Glomerular visceral epithelial cell (primary cell): ENCODE results near the gene ONECUT1.
"Not testable (repeated sequence)": the region's sequence is repeated elsewhere in the genome, so short reads cannot be mapped to it uniquely, and the experiment has no call there.

Source experiments
- DNase-seq: peaks from one replicate; pipeline ENCODE4 v3.0.0-alpha.2; 2016; ENCODE audit errors: extremely low spot score

ONECUT1 gene

GRCh38 chr15:52790169-52790708, at the start of gene ONECUT1:
TSS of gene ONECUT1 (minus strand) at chr15:52790336. CDS start at chr15:52789884, 452 bp downstream.
- DNase-seq = peak; percentile 71

GRCh38 chr15:52834379-52834778, 44.2 kb upstream of the ONECUT1 start:
- DNase-seq = no peak

GRCh38 chr15:52824169-52824942, 34.2 kb upstream of the ONECUT1 start:
- DNase-seq = not testable (repeated sequence)

- no peak for DNase-seq
Measured at GRCh38 chr15:52822475-52822874, 32.3 kb upstream of the ONECUT1 start.

- DNase-seq = no peak
Measured at GRCh38 chr15:52819253-52819652, 29.1 kb upstream of the ONECUT1 start.

GRCh38 chr15:52815899-52816298, 25.8 kb upstream of the ONECUT1 start:
- not testable (repeated sequence) for DNase-seq

GRCh38 chr15:52808996-52809395, 18.9 kb upstream of the ONECUT1 start:
- no peak for DNase-seq

GRCh38 chr15:52808441-52808840, 18.3 kb upstream of the ONECUT1 start:
- DNase-seq = no peak

- DNase-seq = no peak
Measured at GRCh38 chr15:52806284-52806655, 16.1 kb upstream of the ONECUT1 start.

GRCh38 chr15:52805351-52806283, 15.5 kb upstream of the ONECUT1 start:
- no peak for DNase-seq

- DNase-seq = no peak
Measured at GRCh38 chr15:52804526-52805081, 14.5 kb upstream of the ONECUT1 start.

- no peak for DNase-seq
Measured at GRCh38 chr15:52803467-52804306, 13.6 kb upstream of the ONECUT1 start.

- no peak for DNase-seq
Measured at GRCh38 chr15:52803108-52803466, 13.0 kb upstream of the ONECUT1 start.

GRCh38 chr15:52802110-52802509, 12.0 kb upstream of the ONECUT1 start:
- DNase-seq = no peak

GRCh38 chr15:52801748-52802085, 11.6 kb upstream of the ONECUT1 start:
- no peak for DNase-seq

- no peak for DNase-seq
Measured at GRCh38 chr15:52800828-52801747, 11.0 kb upstream of the ONECUT1 start.

GRCh38 chr15:52799145-52799811, 9.1 kb upstream of the ONECUT1 start:
- DNase-seq = no peak

- DNase-seq = no peak
Measured at GRCh38 chr15:52798529-52799101, 8.5 kb upstream of the ONECUT1 start.
